TTC549 (cell line): ENCODE results near the gene ZNF578.
"Not testable (repeated sequence)": the region's sequence is repeated elsewhere in the genome, so short reads cannot be mapped to it uniquely, and the experiment has no call there.

ENCODE experiments used
- FAIRE-seq: peaks from 2 replicates; lab custom pipeline; 2012; peaks lifted over from hg19 to GRCh38; lab: Jason Lieb, UNC

Gene ZNF578

DNA sequence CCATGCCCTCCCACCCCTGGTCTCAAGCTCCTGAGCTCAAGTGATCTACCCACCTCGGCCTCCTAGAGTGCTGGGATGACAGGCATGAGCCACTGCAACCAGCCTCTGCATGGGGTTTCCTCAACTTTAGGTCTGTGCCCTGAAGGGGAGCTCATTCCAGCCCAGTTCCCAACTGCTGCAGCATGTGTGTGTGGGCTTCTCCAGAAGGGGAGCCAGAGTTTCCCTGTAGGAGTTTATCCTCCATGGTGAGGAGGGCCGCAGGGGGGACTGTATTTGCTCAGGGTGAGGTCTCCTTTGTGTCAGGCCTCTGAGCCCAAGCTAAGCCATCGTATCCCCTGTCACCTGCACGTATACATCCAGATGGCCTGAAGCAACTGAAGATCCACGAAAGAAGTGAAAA lies 62.8 kb downstream of the ZNF578 start:
- no peak for FAIRE-seq

- no peak for FAIRE-seq
Measured at GRCh38 chr19:52518646-52519045, 65.3 kb downstream of the ZNF578 start.

- not testable (repeated sequence) for FAIRE-seq
Measured at GRCh38 chr19:52519175-52519574, 65.8 kb downstream of the ZNF578 start.

DNA sequence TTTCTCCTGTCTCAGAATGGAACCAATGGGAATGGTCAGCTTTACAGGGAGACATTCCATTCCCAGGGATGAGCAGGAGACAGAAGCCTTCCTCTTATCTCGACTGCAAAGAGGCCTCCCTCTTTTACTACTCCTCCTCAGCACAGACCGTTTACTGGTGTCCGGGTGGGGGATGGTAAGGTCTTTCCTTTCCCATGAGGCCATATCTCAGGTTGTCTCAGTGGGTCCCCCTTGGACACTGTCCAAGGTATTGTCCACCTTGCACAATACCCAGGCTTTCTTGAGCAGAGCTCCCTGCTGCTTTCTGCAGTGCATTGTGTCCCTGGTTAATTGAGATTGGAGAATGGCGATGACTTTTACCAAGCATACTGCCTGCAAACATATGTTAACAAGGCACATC lies 66.7 kb downstream of the ZNF578 start:
- FAIRE-seq, result no peak

DNA sequence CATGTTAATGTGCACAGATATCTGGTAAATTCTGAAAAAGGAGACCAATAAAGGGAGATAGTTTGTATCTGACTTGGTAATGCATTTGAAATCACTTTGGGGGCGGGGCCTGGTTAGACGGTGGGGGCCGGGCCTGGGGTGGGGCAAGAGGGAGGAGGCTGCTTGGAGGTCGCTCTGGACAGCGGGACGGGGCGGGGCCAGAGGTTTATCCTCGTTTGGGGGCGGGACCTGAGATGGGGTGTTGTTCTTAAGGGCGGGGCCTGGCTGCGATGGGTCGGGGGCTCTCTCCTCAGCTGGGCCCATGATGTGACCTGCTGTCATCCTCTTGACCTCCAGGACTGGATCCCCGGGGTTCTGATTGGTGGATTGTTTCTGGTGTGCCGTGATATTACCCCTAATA lies 69.2 kb downstream of the ZNF578 start:
- no peak for FAIRE-seq

DNA sequence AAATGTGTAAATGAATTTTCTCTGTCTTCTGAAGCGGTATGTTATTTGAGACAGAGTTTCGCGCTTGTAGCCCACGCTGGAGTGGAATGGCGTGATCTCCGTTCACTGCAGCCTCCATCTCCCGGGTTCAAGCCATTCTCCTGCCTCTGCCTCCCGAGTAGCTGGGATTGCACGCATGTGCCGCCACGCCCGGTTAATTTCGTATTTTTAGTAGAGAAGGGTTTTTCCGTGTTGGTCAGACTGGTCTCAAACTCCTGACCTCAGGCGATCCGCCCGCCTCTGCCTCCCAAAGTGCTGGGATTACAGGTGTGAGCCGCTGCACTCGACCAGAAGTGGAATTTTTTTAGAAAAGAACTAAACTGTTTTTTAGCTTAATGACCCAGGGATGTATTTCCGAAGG lies 70.7 kb downstream of the ZNF578 start:
- FAIRE-seq, result no peak

- FAIRE-seq, result no peak
Measured at GRCh38 chr19:52527134-52527955, 74.0 kb downstream of the ZNF578 start, which contains the start of gene ZNF808. ZNF808 (plus strand) TSS chr19:52527668; CDS start chr19:52543285, 15,617 bp downstream.

GRCh38 chr19:52527956-52528351 lies 74.6 kb downstream of the ZNF578 start:
- no peak for FAIRE-seq

GRCh38 chr19:52532480-52532879 lies 79.1 kb downstream of the ZNF578 start:
- FAIRE-seq, result no peak

DNA sequence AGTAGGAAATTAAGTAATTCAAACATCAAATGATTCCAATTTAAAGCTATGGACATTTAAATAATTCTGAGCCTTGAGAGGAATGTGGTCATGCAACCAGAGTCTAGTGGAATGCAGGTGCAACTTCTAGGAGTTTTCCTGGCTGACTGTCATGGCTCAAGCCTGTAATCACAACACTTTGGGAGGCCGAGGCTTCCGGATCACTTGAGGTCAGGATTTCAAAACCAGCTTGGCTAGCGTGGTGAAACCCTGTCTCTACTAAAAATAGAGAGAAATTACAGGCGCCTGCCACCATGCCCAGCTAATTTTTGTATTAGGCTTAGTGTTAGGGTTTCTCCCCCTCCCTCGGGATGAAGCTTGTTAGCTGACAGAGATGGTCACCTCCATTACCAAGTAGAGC lies 80.5 kb downstream of the ZNF578 start:
- no peak for FAIRE-seq

DNA sequence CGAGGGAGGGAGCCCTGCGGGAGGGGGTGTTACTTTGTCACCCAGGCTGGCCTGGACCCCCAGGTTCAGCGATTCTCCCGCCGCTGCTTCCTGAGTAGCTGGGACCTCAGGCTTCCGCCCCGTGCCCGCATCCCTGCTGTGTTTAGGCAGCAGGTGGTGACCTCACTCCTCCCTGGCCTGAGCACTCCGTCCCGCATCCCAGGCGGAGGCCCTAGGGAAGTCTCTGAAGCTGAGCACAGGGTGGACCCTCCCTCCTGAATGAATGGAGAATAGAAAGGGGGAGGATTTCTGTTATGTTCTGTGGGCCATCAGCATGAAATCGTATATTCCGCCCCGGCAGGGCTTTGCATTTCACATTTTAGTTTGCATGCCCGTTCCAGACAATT lies 82.0 kb downstream of the ZNF578 start:
- not testable (repeated sequence) for FAIRE-seq

GRCh38 chr19:52535771-52536447 lies 82.6 kb downstream of the ZNF578 start:
- FAIRE-seq, result no peak

DNA sequence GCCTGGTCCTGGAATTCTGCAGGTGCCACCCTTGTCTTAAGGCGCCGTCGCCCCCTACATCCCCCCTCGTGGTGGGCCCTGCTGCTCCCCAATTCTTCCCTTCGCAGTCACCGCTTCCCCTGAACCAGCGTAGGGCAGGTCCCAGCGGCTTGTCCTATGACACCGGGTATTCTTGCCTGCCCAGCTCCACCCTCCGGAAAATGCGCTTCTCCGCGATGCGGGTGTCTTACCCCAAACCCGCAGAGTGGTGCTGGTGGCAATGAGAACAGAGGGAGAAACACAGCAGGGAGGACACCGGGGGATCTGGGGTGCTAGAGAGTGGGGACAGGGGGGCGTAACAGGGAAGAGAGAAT lies 83.1 kb downstream of the ZNF578 start:
- FAIRE-seq, result no peak

- FAIRE-seq, result not testable (repeated sequence)
Measured at GRCh38 chr19:52538815-52539214, 85.5 kb downstream of the ZNF578 start.

DNA sequence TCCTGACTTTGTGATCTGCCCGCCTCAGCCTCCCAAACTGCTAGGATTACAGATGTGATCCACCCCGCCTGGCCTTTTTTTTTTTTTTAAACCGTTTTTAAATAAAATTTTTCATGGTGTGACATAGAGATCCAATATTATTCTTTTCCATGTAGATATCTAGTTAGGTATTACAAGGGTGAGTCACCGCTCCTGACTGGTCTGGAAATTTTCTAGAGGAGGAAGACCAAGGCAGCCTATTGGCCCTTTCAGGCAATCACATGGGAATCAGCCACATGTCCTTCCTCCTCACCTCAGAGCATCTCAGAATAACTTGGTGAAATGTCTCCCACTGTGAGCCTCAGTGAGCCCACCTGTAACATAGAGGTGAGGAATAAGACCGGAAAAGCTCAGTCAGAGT lies 87.8 kb downstream of the ZNF578 start:
- FAIRE-seq, result not testable (repeated sequence)

DNA sequence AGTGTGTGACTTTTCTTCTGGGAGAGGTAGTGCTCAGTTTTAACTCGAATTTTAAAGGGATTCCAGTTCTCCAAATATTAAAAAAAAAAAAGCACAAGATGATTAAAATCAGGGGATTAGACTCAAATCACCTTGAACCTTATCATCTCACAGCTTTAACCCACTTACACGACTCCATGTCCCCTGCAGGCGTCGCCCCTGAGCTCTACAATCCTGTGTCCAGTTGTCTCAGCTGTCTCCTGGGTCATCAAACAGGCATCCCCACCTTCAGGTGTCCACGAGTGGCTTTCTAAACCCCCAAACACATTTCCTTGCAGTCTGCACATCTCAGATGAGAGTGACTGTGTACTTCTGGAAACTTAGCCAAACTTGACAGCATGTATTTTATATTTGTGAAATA lies 88.3 kb downstream of the ZNF578 start:
- no peak for FAIRE-seq

DNA sequence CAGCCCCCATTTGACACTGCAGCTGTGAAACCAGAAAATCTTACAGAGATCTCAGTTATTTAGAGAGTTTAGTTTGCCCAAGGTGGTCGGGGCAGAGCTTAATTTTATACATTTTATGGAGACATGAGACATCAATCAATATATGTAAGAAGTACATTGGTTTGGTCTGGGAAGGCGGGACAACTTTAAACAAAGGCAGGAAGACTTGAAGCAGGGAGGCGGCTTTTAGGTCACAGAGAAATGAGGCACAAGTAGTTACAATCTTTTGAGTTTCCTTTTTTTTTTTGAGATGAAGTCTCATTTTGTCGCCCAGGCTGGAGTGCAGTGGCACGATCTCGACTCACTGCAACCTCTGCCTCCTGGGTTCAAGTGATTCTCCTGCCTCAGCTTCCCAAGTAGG lies 89.2 kb downstream of the ZNF578 start:
- not testable (repeated sequence) for FAIRE-seq

DNA sequence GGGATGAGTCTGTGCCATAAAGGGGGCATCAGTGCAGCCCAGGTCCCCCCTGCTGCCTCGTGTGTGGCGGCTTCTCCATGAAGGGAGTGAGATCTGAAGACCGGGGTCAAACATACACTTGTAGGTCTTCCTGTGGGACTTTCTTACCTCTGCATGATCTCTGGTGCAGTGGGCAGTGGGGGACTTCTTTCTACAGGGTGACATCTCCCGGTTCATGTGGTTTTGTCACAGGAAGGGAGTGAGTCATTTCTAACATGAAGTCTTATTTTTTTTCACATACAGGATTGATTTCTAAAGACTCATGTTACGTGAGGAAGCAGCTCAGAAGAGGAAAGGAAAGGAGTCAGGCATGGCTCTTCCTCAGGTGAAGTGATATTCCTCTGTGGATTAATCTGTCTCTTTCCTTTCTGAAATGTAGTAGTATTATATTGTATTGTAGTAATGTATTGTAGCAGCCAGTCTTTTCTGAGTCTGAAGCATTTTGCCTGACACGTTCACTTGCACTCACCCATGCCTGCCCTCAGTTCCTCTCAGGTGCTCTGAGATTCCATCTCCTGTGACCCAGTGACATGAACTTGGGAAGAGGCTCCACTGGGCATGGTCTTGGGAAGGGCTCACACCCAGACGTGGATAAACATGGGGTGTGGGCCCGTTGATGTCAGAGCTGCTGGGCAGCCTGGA lies 89.8 kb downstream of the ZNF578 start:
- FAIRE-seq, result no peak

DNA sequence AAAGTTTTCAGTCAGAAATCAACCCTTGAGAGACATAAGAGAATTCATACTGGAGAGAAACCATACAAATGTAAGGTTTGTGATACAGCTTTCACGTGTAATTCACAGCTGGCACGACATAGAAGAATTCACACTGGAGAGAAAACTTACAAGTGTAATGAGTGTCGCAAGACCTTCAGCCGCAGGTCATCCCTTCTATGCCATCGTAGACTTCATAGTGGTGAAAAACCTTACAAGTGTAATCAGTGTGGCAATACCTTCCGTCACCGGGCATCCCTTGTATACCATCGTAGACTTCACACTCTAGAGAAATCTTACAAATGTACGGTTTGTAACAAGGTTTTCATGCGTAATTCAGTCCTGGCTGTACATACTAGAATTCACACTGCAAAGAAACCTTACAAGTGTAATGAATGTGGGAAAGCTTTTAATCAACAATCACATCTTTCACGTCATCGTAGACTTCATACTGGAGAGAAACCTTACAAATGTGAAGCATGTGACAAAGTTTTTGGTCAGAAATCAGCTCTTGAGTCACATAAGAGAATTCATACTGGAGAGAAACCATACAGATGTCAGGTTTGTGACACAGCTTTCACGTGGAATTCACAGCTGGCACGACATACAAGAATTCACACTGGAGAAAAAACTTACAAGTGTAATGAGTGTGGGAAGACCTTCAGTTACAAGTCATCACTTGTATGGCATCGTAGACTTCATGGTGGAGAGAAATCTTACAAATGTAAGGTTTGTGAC lies 101.0 kb downstream of the ZNF578 start:
- FAIRE-seq, result no peak

- no peak for FAIRE-seq
Measured at GRCh38 chr19:52557231-52557995, 104.1 kb downstream of the ZNF578 start.

GRCh38 chr19:52558732-52559445 lies 105.5 kb downstream of the ZNF578 start:
- not testable (repeated sequence) for FAIRE-seq
